ENCODE measurements around the gene PARP9. TPM values are rescaled to one million over a fixed set of nuclear protein-coding genes. Genes with fewer than 3 reads are reported as not detected.

The PARP9 gene
- total RNA-seq, 2 experiments from 2014 or later, result 13.2 to 14.4 TPM

- H3K4me3 Mint-ChIP-seq, result peak overlapping the region; percentile 95
- Histone ChIP-seq H3K4me3 (ENCODE audit: low read length) (peak overlapping the region; percentile 92), H3K27ac (ENCODE audit: low read depth in 1 of 2, low read length in 2 of 2) (peak overlapping the region; percentile 83 to 88), H3K4me1 (ENCODE audit: insufficient read depth, low read length) (peaks cover 67% of the 10 kb centered on the region), H3K9me3 (ENCODE audit: control insufficient read depth in 1 of 2, insufficient read depth in 1 of 2, low read length in 2 of 2) (no peaks in the 10 kb centered on the region), H3K36me3 (ENCODE audit: insufficient read depth, low read length) (peaks cover 39% of the 10 kb centered on the region), H3K27me3 (ENCODE audit: control insufficient read depth in 1 of 2, insufficient read depth in 2 of 2, low read length in 2 of 2) (no peaks in the 10 kb centered on the region)
- DNase-seq (peak in 6 of 14 experiments; percentile 13 to 47 (median 23)), ATAC-seq (ENCODE audit: poor library complexity) (peak; percentile 6)
- no peaks in the 10 kb centered on the region for H3K9me3 Mint-ChIP-seq
- CTCF ChIA-PET, result interaction anchor here (1.0 to 7.0 kb wide), 3 partner anchors 16 to 180 kb away, joined by 3 to 45 read pairs (median 4); partner anchors contain the start of gene FAM162A
- intact Hi-C loops (cut with DNase I, micrococcal nuclease), result loop anchor here (2.0 to 10.0 kb wide), 8 partner anchors 15 to 1019 kb away; partner anchors contain the start of genes POLQ (in 2 of the 2), SEC22A (in 2 of the 2), FAM162A (in 1 of the 2) and HSPBAP1 (in 1 of the 2)
- no peaks in the 10 kb centered on the region for H3K27me3 Mint-ChIP-seq
- peaks cover 77% of the 10 kb centered on the region for H3K36me3 Mint-ChIP-seq (ENCODE audit: low read depth)
- H3K4me1 Mint-ChIP-seq (ENCODE audit: low read depth), result peaks cover 78% of the 10 kb centered on the region
- POLR2A ChIA-PET, result interaction anchor here (0.5 to 8.6 kb wide), 16 partner anchors 8 to 958 kb away, joined by 3 to 94 read pairs (median 5); partner anchors contain the start of genes FAM162A, HSPBAP1, KPNA1 and PARP14
- no peak for TF ChIP-seq CTCF (IDR thresholded peaks at IDR 0.05)
- H3K27ac Mint-ChIP-seq, result peak overlapping the region; percentile 89
Observed at GRCh38 chr3:122563717-122564025, 429 bp downstream of the PARP9 start.

GRCh38 chr3:122562923-122563716 lies 980 bp downstream of the PARP9 start:
- peak overlapping the region; percentile 95 for H3K4me3 Mint-ChIP-seq
- peak overlapping the region; percentile 83 to 88 for H3K27ac ChIP-seq (ENCODE audit: low read depth in 1 of 2, low read length in 2 of 2)
- H3K27me3 Mint-ChIP-seq, result no peaks in the 10 kb centered on the region
- POLR2A ChIA-PET, result interaction anchor here (1.0 to 8.6 kb wide), 5 partner anchors 11 to 230 kb away, joined by 3 to 94 read pairs (median 9); partner anchors contain the start of genes FAM162A, HSPBAP1, PARP14 and PARP15
- peaks cover 75% of the 10 kb centered on the region for H3K36me3 Mint-ChIP-seq (ENCODE audit: low read depth)
- H3K4me1 ChIP-seq (ENCODE audit: insufficient read depth, low read length), result peaks cover 63% of the 10 kb centered on the region
- peak overlapping the region; percentile 92 for H3K4me3 ChIP-seq (ENCODE audit: low read length)
- H3K4me1 Mint-ChIP-seq (ENCODE audit: low read depth), result peaks cover 73% of the 10 kb centered on the region
- peaks cover 40% of the 10 kb centered on the region for H3K36me3 ChIP-seq (ENCODE audit: insufficient read depth, low read length)
- H3K9me3 ChIP-seq (ENCODE audit: control insufficient read depth in 1 of 2, insufficient read depth in 1 of 2, low read length in 2 of 2), result no peaks in the 10 kb centered on the region
- no peak for TF ChIP-seq CTCF (IDR thresholded peaks at IDR 0.05)
- no peak for DNase-seq
- CTCF ChIA-PET, result interaction anchor here (7.0 kb wide), 1 partner anchor 116 kb away, joined by 45 read pairs; no protein-coding TSS in a partner anchor
- intact Hi-C loops (cut with DNase I, micrococcal nuclease), result loop anchor here (5.0 to 10.0 kb wide), 7 partner anchors 181 to 1018 kb away; partner anchors contain the start of genes POLQ (in 2 of the 2), SEC22A (in 2 of the 2), FAM162A (in 1 of the 2) and HSPBAP1 (in 1 of the 2)
- ATAC-seq (ENCODE audit: poor library complexity), result no peak
- peak overlapping the region; percentile 89 for H3K27ac Mint-ChIP-seq
- no peaks in the 10 kb centered on the region for H3K9me3 Mint-ChIP-seq
- no peaks in the 10 kb centered on the region for H3K27me3 ChIP-seq (ENCODE audit: control insufficient read depth in 1 of 2, insufficient read depth in 2 of 2, low read length in 2 of 2)

GRCh38 chr3:122560680-122561079 lies 3.4 kb downstream of the PARP9 start:
- peak; percentile 82 for TF ChIP-seq CTCF (IDR thresholded peaks at IDR 0.05)
- Histone ChIP-seq H3K27ac (ENCODE audit: low read depth in 1 of 2, low read length in 2 of 2) (no peak overlapping the region), H3K4me3 (ENCODE audit: low read length) (no peak overlapping the region), H3K36me3 (ENCODE audit: insufficient read depth, low read length) (peaks cover 42% of the 10 kb centered on the region), H3K4me1 (ENCODE audit: insufficient read depth, low read length) (peaks cover 41% of the 10 kb centered on the region), H3K27me3 (ENCODE audit: control insufficient read depth in 1 of 2, insufficient read depth in 2 of 2, low read length in 2 of 2) (no peaks in the 10 kb centered on the region), H3K9me3 (ENCODE audit: control insufficient read depth in 1 of 2, insufficient read depth in 1 of 2, low read length in 2 of 2) (no peaks in the 10 kb centered on the region)
- intact Hi-C loops (cut with DNase I, micrococcal nuclease), result loop anchor here (1.0 to 10.0 kb wide), 9 partner anchors 119 to 1016 kb away; partner anchors contain the start of genes POLQ (in 2 of the 2), SEC22A (in 2 of the 2), FAM162A (in 1 of the 2) and HSPBAP1 (in 1 of the 2)
- Mint-ChIP-seq H3K36me3 (ENCODE audit: low read depth) (peaks cover 78% of the 10 kb centered on the region), H3K9me3 (no peaks in the 10 kb centered on the region), H3K4me1 (ENCODE audit: low read depth) (peaks cover 53% of the 10 kb centered on the region), H3K4me3 (peak overlapping the region; percentile 76), H3K27me3 (no peaks in the 10 kb centered on the region), H3K27ac (peak overlapping the region; percentile 79)
- POLR2A ChIA-PET, result interaction anchor here (0.8 to 8.6 kb wide), 2 partner anchors 67 to 118 kb away, joined by 3 to 94 read pairs; partner anchors contain the start of gene PARP14
- DNase-seq (peak in 13 of 14 experiments; percentile 7 to 82 (median 45)), ATAC-seq (ENCODE audit: poor library complexity) (peak; percentile 22)
- CTCF ChIA-PET, result interaction anchor here (0.7 to 7.0 kb wide), 3 partner anchors 21 to 119 kb away, joined by 3 to 45 read pairs (median 4); no protein-coding TSS in a partner anchor
